K562 (cell line): Measurements from ENCODE around the gene TMEM132E. TPM values are rescaled to one million over a fixed set of nuclear protein-coding genes. Genes with fewer than 3 reads are reported as not detected.

ENCODE experiments used
- ATAC-seq: fragments of 200-7000 bp; cut with Tn5 transposase; 3 replicates; pipeline ENCODE4 v1.9.1; 2020; ENCODE audit warnings: moderate library complexity
- BruUV-seq: library from RNA; stranded (reverse); fragments of 400-500 nt; replicated peaks from 2 replicates; lab custom pipeline; 2021; lab: Mats Ljungman, UMichigan
- CTCF ChIA-PET: fragments of 300-600 bp; formaldehyde crosslinking; extraction: SDS; loops from one replicate; lab custom pipeline; 2021; ENCODE audit warnings: low intra/inter-chr PET ratio; lab: Yijun Ruan, JAX
- POLR2A ChIA-PET: fragments of 300-600, 350-650 bp; sonication (Branson Sonifier 250); formaldehyde crosslinking; extraction: SDS; loops from one replicate; lab custom pipeline; 2021; ENCODE audit warnings: antibody characterized with exemption, inconsistent platforms; lab: Yijun Ruan, JAX
- DNase-seq, 4 experiments: peaks; one replicate each; pipeline versions ENCODE4 v3.0.0 to v3.0.0-alpha.2; 2011 to 2018; ENCODE audit warnings: low spot score in 3 of 4, mixed read lengths in 3 of 4; ENCODE audit errors: extremely low read depth in 1 of 4
- FAIRE-seq: peaks from 2 replicates; lab custom pipeline; 2011; peaks lifted over from hg19 to GRCh38; lab: Jason Lieb, UNC
- H2AFZ ChIP-seq: 2 replicates; pipeline ENCODE4 v1.6.0; 2011; ENCODE audit warnings: low read depth, low read length, control low read depth, inconsistent platforms
- H3K27ac ChIP-seq: fragments of 200-600 bp; 3 replicates; pipeline ENCODE4 v1.8.0; 2011; ENCODE audit warnings: low read depth, mild to moderate bottlenecking, control low read depth, inconsistent platforms, low read length, moderate library complexity, mixed read lengths; ENCODE audit errors: extremely low read depth
- H3K27me3 ChIP-seq, 2 experiments: fragments of 300-600 bp in 1 of 2; 2 replicates in 1 of 2; 3 replicates in 1 of 2; pipeline versions ENCODE4 v1.6.0 to v1.8.0; 2011; ENCODE audit warnings: inconsistent platforms in 2 of 2, low read length in 2 of 2, mild to moderate bottlenecking in 1 of 2, mixed read lengths in 1 of 2, moderate library complexity in 1 of 2; ENCODE audit not compliant: control insufficient read depth in 2 of 2, insufficient read depth in 2 of 2
- H3K36me3 ChIP-seq: fragments of 300-600 bp; 3 replicates; pipeline ENCODE4 v1.8.0; 2011; ENCODE audit warnings: mild to moderate bottlenecking, low read length, inconsistent platforms; ENCODE audit not compliant: control insufficient read depth, insufficient read depth
- H3K4me1 ChIP-seq, 2 experiments: fragments of 200-600 bp in 1 of 2; replicated peaks in 1 of 2; 2 replicates in 1 of 2; 3 replicates in 1 of 2; pipeline versions ENCODE4 v1.5.1 to v1.8.0; 2011; ENCODE audit warnings: inconsistent platforms in 2 of 2, low read length in 2 of 2, mild to moderate bottlenecking in 1 of 2, mixed read lengths in 1 of 2, moderate library complexity in 1 of 2; ENCODE audit not compliant: control insufficient read depth in 2 of 2, insufficient read depth in 2 of 2
- H3K4me2 ChIP-seq: 2 replicates; pipeline ENCODE4 v1.6.1; 2011; ENCODE audit warnings: low read length, control low read depth, inconsistent platforms, mixed read lengths; ENCODE audit not compliant: insufficient read depth
- H3K4me3 ChIP-seq: fragments of 200-600 bp; sonication (generic), shearing (Covaris generic); 2 replicates; pipeline ENCODE4 v1.5.1; 2016; ENCODE audit warnings: control low read depth, inconsistent platforms
- H3K79me2 ChIP-seq: fragments of 200-600 bp; 3 replicates; pipeline ENCODE4 v1.8.0; 2011; ENCODE audit warnings: low read length, inconsistent platforms; ENCODE audit not compliant: control insufficient read depth, insufficient read depth
- H3K9ac ChIP-seq, 2 experiments: 2 replicates each; pipeline versions ENCODE4 v1.6.0 to v1.6.1; 2011; ENCODE audit warnings: low read depth in 2 of 2, low read length in 2 of 2, control low read depth in 1 of 2, inconsistent platforms in 1 of 2, mild to moderate bottlenecking in 1 of 2, mixed read lengths in 1 of 2; ENCODE audit not compliant: insufficient read depth in 1 of 2
- H3K9me1 ChIP-seq: one replicate; pipeline ENCODE4 v1.6.0; 2011; ENCODE audit warnings: inconsistent platforms, mild to moderate bottlenecking, low read length, moderate library complexity; ENCODE audit not compliant: control insufficient read depth, insufficient read depth
- H3K9me3 ChIP-seq: replicated peaks from 2 replicates; pipeline ENCODE4 v1.5.1; 2011; ENCODE audit warnings: low read depth, low read length, inconsistent platforms; ENCODE audit not compliant: control insufficient read depth, insufficient read depth
- H4K20me1 ChIP-seq: replicated peaks from 2 replicates; pipeline ENCODE4 v1.6.1; 2011; ENCODE audit warnings: low read length, inconsistent platforms, mixed read lengths; ENCODE audit not compliant: control insufficient read depth, insufficient read depth
- DDX20 ChIP-seq: fragments of 450-650 bp; IDR thresholded peaks from 2 replicates; pipeline ENCODE4 v1.6.1; 2016; ENCODE audit warnings: missing genetic modification characterization, low read depth, mild to moderate bottlenecking, missing compliant biosample characterization, moderate library complexity
- EP300 ChIP-seq: IDR thresholded peaks from 2 replicates; pipeline ENCODE4 v1.6.1; 2012; ENCODE audit warnings: low read length, improper control_type of control experiment
- GATAD2B ChIP-seq: fragments of 450-650 bp; IDR thresholded peaks from 2 replicates; pipeline ENCODE4 v1.6.1; 2017; ENCODE audit warnings: mild to moderate bottlenecking, borderline replicate concordance
- HMGN3 ChIP-seq: IDR thresholded peaks from 2 replicates; pipeline ENCODE4 v1.6.1; 2011; ENCODE audit warnings: borderline replicate concordance, low read depth, mild to moderate bottlenecking, mixed read lengths, low read length; ENCODE audit not compliant: insufficient read length; ENCODE audit errors: extremely low read depth
- JUN ChIP-seq, 2 experiments: sonication (generic) in 1 of 2; formaldehyde crosslinking in 1 of 2; IDR thresholded peaks; 2 replicates each; pipeline versions ENCODE4 v1.6.1 to v1.8.0; 2012 to 2022; ENCODE audit warnings: borderline replicate concordance in 2 of 2, mild to moderate bottlenecking in 2 of 2, improper control_type of control experiment in 1 of 2, low read depth in 1 of 2, low read length in 1 of 2, missing genetic modification reagents in 1 of 2
- PTBP1 ChIP-seq: fragments of 200-400 bp; formaldehyde crosslinking; IDR thresholded peaks from 2 replicates; pipeline ENCODE4 v1.6.1; 2017; ENCODE audit warnings: low read depth, low read length
- RFX1 ChIP-seq: fragments of 450-650 bp; IDR thresholded peaks from 2 replicates; pipeline ENCODE4 v1.6.1; 2016; ENCODE audit warnings: mild to moderate bottlenecking, moderate library complexity
- SPI1 ChIP-seq: IDR thresholded peaks from 2 replicates; pipeline ENCODE4 v1.6.1; 2011; ENCODE audit warnings: low read depth, low read length, control low read depth, borderline replicate concordance
- SREBF2 ChIP-seq: sonication (generic); formaldehyde crosslinking; IDR thresholded peaks from 2 replicates; pipeline ENCODE4 v1.4.0; 2020; ENCODE audit warnings: mild to moderate bottlenecking, missing genetic modification reagents
- TAF1 ChIP-seq: IDR thresholded peaks from 2 replicates; pipeline ENCODE4 v1.6.1; 2011; ENCODE audit warnings: mild to moderate bottlenecking, low read length, moderate library complexity; ENCODE audit not compliant: insufficient read depth, control insufficient read depth, severe bottlenecking; ENCODE audit errors: extremely low read depth
- ZNF766 ChIP-seq: fragments of 200-800 bp; sonication (Bioruptor generic); conservative IDR thresholded peaks from 2 replicates; pipeline ENCODE4 v1.6.1; 2016; ENCODE audit warnings: missing genetic modification characterization, missing compliant biosample characterization
- WGBS: fragments of 100-300 bp; shearing (Covaris generic); methylation state at CpG from one replicate; pipeline ENCODE4 v1.1.6; 2016; ENCODE audit warnings: low coverage, mixed read lengths; ENCODE audit not compliant: insufficient coverage; ENCODE audit errors: missing lambda C conversion rate; 5-methylcytosine and 5-hydroxymethylcytosine counted together
- in situ Hi-C: fragments of 300-500 bp; cut with MboI; formaldehyde crosslinking; loops from 4 replicates; pipeline ENCODE4 v1.15.0; 2018; ENCODE audit warnings: inconsistent platforms, mixed read lengths
- intact Hi-C: fragments of 100-400 bp; cut with micrococcal nuclease; formaldehyde crosslinking; loops from 2 replicates; pipeline ENCODE4 v1.14.2; 2022
- polyA plus RNA-seq, 8 experiments: library from polyadenylated mRNA; depleted of rRNA in 4 of 8; stranded (reverse) in 5 of 8; unstranded in 3 of 8; fragments of >200 nt; fragmentation: Nextera tagmentation in 2 of 8; fragmentation: Illumina TruSeq in 1 of 8; extraction: Ambion mirVana in 2 of 8; extraction: Trizol in 1 of 8; gene quantifications; 2 replicates each; pipeline versions ENCODE4 v1.2.1 to v1.2.3, GENCODE V29; 2011 to 2014; ENCODE audit warnings: inconsistent platforms in 1 of 8, missing spikeins in 1 of 8
- total RNA-seq, 7 experiments: library from RNA; depleted of rRNA in 6 of 7; stranded (reverse); fragments of >200 nt in 6 of 7; fragmentation: Illumina TruSeq in 2 of 7; extraction: Trizol in 2 of 7; gene quantifications; 2 replicates each; pipeline versions ENCODE4 v1.2.1 to v1.2.3, GENCODE V29; 2011 to 2021; ENCODE audit warnings: low replicate concordance in 1 of 7
- TF ChIP-seq, protein P1 (sequence below): sonication (generic); formaldehyde crosslinking; IDR thresholded peaks from 2 replicates; pipeline ENCODE4 v1.4.0; 2020; ENCODE audit warnings: mild to moderate bottlenecking, missing genetic modification reagents

Gene TMEM132E
- total and polyA plus RNA-seq, 9 of the 15 experiments (the other 6 are each of a cell fraction or from before 2014, with no cell fraction given) = not detected

DNA sequence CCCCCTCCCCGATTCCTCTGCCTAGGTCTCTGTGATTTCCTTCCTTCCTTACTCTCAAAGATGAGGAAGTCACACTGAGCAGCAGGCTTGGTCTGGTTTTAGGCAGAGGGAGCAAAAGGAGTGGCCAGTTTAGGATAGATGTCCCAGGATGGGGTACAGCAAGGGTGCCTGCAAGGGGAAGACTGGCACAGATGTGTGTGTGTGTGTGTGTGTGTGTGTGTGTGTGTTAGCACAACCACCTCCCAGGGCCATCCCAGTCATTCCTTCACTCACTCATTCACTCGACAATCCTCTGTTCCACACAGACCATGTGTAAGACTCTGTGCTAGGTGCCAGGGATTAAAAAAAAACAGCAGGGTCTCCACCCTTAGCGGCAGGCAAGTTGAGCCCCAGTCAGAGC is 35.9 kb downstream of the TMEM132E start:
- no TSS peak for BruUV-seq
- H3K9me1 ChIP-seq = no peaks in the 10 kb centered on the region
- H3K27ac ChIP-seq = no peak overlapping the region
- intact Hi-C loops (no loop called here), in situ Hi-C loops (no loop called here)
- no peak overlapping the region for H3K4me2 ChIP-seq
- H3K4me1 ChIP-seq = peaks cover 0 to 4% of the 10 kb centered on the region in 2 experiments; a peak in 1 of 5 replicates
- no peak for ATAC-seq
- TF ChIP-seq SPI1 = 0 out of 2 replicates have a peak, but pooled peaks have one; percentile 5
- no peak for TF ChIP-seq RFX1
- no peaks in the 10 kb centered on the region for H3K9me3 ChIP-seq
- DNase-seq = no peak
- no peak overlapping the region for H2AFZ ChIP-seq
- no peaks in the 10 kb centered on the region for H3K36me3 ChIP-seq
- no peak overlapping the region for H3K9ac ChIP-seq
- H3K4me3 ChIP-seq = no peak overlapping the region
- H4K20me1 ChIP-seq = 0 out of 2 replicates have a peak, but pooled peaks cover 4% of the 10 kb centered on the region
- no peak for FAIRE-seq
- WGBS = 2% methylated on average over 3 of the region's 3 CpGs
- H3K27me3 ChIP-seq = peaks cover 0 to 15% of the 10 kb centered on the region in 2 experiments; a peak in 2 of 5 replicates
- no peaks in the 10 kb centered on the region for H3K79me2 ChIP-seq
- CTCF ChIA-PET = no interaction called here
- POLR2A ChIA-PET = no interaction called here

DNA sequence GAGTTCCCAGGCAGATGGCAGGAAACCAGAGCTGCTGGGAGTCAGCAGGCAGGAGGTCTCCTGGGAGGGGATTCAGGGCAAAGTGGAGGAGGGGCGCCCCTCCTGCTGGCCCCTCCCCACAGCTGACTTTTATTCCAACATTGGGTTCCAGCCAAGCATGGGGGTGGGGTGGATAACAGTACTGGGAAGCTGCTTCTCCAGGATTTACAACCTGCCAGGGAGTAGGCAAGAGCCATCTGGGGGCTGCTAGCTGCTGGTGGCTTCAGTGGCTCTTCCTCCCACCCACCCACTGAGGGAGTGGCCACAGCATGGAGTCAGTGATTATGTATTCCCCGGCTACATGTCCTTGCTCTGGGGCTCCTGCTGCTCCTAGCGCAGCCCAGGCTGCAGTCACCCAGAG is 36.8 kb downstream of the TMEM132E start:
- POLR2A ChIA-PET = interaction anchor here (0.5 to 0.7 kb wide), 3 partner anchors 54 to 96 kb away, joined by 3 read pairs; no protein-coding TSS in a partner anchor
- Histone ChIP-seq H3K4me2 (no peak overlapping the region), H3K4me1 (peaks cover 0 to 4% of the 10 kb centered on the region in 2 experiments; a peak in 1 of 5 replicates), H3K27ac (no peak overlapping the region), H2AFZ (no peak overlapping the region), H3K9ac (peak overlapping the region in 1 of 2 experiments; percentile 26; a peak in 1 of 4 replicates), H3K9me3 (no peaks in the 10 kb centered on the region), H4K20me1 (0 out of 2 replicates have a peak, but pooled peaks cover 4% of the 10 kb centered on the region), H3K36me3 (no peaks in the 10 kb centered on the region), H3K27me3 (peaks cover 0 to 15% of the 10 kb centered on the region in 2 experiments; a peak in 2 of 5 replicates), H3K4me3 (no peak overlapping the region), H3K79me2 (no peaks in the 10 kb centered on the region), H3K9me1 (no peaks in the 10 kb centered on the region)
- intact Hi-C loops = no loop called here
- FAIRE-seq (no peak), DNase-seq (no peak), ATAC-seq (no peak)
- in situ Hi-C loops = no loop called here
- CTCF ChIA-PET = no interaction called here
- WGBS = 0% methylated on average over 3 of the region's 3 CpGs
- TF ChIP-seq JUN (IDR thresholded peaks at IDR 0.05; ENCODE audit: borderline replicate concordance, low read depth, low read length) = no peak
- TF ChIP-seq JUN (CRISPR knock-in tag; IDR thresholded peaks at IDR 0.05; ENCODE audit: borderline replicate concordance) = no peak
- TF ChIP-seq SREBF2 = no peak
- TF ChIP-seq, protein P1, sequence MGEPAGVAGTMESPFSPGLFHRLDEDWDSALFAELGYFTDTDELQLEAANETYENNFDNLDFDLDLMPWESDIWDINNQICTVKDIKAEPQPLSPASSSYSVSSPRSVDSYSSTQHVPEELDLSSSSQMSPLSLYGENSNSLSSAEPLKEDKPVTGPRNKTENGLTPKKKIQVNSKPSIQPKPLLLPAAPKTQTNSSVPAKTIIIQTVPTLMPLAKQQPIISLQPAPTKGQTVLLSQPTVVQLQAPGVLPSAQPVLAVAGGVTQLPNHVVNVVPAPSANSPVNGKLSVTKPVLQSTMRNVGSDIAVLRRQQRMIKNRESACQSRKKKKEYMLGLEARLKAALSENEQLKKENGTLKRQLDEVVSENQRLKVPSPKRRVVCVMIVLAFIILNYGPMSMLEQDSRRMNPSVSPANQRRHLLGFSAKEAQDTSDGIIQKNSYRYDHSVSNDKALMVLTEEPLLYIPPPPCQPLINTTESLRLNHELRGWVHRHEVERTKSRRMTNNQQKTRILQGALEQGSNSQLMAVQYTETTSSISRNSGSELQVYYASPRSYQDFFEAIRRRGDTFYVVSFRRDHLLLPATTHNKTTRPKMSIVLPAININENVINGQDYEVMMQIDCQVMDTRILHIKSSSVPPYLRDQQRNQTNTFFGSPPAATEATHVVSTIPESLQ = no peak
- TF ChIP-seq GATAD2B = no peak
- no peak for TF ChIP-seq PTBP1
- no peak for TF ChIP-seq HMGN3
- TF ChIP-seq TAF1 = no peak
- no peak for TF ChIP-seq DDX20 (tag)
- TF ChIP-seq ZNF766 (CRISPR knock-in tag) = no peak
- no peak for TF ChIP-seq EP300
- BruUV-seq = no TSS peak
